ENCODE measurements around the gene TRAM2.
A peak's percentile ranks its signal among the peaks of the same experiment; 100 is the strongest.

DNA sequence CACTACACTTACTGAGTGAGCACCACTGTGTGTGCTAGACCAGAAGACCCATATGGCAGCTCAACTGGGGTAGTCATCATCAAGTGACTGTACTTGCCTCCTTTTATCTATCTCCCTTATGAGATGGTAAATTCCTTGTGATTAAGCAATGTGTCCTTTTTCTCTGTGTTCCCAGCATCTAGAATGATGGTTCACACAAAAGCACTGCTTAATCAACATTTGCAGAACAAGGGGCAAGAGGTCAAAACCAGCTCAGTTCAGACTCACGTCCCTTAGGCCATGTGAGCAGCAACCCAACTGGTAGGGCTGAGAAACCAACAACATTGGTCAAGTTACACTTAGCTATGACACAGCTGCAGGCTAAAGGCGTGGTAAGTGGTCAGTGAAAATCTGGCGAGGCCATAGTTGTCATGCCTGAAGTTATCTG, 10.0 kb downstream of the TRAM2 start:
- TF ChIP-seq, protein P1, sequence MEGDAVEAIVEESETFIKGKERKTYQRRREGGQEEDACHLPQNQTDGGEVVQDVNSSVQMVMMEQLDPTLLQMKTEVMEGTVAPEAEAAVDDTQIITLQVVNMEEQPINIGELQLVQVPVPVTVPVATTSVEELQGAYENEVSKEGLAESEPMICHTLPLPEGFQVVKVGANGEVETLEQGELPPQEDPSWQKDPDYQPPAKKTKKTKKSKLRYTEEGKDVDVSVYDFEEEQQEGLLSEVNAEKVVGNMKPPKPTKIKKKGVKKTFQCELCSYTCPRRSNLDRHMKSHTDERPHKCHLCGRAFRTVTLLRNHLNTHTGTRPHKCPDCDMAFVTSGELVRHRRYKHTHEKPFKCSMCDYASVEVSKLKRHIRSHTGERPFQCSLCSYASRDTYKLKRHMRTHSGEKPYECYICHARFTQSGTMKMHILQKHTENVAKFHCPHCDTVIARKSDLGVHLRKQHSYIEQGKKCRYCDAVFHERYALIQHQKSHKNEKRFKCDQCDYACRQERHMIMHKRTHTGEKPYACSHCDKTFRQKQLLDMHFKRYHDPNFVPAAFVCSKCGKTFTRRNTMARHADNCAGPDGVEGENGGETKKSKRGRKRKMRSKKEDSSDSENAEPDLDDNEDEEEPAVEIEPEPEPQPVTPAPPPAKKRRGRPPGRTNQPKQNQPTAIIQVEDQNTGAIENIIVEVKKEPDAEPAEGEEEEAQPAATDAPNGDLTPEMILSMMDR (IDR thresholded peaks at IDR 0.05): no peak
- TF ChIP-seq POLR2A (IDR thresholded peaks at IDR 0.05) (no peak), EP300 (IDR thresholded peaks at IDR 0.05) (no peak), POLR2AphosphoS5 (IDR thresholded peaks at IDR 0.05) (peak in 1 of 2 donors; percentile 85)
